Keratinocyte (primary cell): Measurements from ENCODE around the gene SNX20.

Experiments
- EZH2 ChIP-seq: IDR thresholded peaks from one replicate; pipeline ENCODE4 v1.6.1; 2012; ENCODE audit warnings: inconsistent platforms, mild to moderate bottlenecking, low read length, moderate library complexity
- TF ChIP-seq, protein P1 (sequence below), 3 experiments: IDR thresholded peaks in 1 of 3; conservative IDR thresholded peaks in 1 of 3; optimal IDR thresholded peaks in 1 of 3; 2 replicates in 2 of 3; 3 replicates in 1 of 3; pipeline versions ENCODE3 to v1.5.1; 2011; ENCODE audit warnings: low read length in 3 of 3, mild to moderate bottlenecking in 3 of 3, moderate library complexity in 2 of 3, control low read depth in 1 of 3, inconsistent platforms in 1 of 3; ENCODE audit not compliant: insufficient read depth in 2 of 3; ENCODE audit errors: extremely low read depth in 1 of 3

DNA sequence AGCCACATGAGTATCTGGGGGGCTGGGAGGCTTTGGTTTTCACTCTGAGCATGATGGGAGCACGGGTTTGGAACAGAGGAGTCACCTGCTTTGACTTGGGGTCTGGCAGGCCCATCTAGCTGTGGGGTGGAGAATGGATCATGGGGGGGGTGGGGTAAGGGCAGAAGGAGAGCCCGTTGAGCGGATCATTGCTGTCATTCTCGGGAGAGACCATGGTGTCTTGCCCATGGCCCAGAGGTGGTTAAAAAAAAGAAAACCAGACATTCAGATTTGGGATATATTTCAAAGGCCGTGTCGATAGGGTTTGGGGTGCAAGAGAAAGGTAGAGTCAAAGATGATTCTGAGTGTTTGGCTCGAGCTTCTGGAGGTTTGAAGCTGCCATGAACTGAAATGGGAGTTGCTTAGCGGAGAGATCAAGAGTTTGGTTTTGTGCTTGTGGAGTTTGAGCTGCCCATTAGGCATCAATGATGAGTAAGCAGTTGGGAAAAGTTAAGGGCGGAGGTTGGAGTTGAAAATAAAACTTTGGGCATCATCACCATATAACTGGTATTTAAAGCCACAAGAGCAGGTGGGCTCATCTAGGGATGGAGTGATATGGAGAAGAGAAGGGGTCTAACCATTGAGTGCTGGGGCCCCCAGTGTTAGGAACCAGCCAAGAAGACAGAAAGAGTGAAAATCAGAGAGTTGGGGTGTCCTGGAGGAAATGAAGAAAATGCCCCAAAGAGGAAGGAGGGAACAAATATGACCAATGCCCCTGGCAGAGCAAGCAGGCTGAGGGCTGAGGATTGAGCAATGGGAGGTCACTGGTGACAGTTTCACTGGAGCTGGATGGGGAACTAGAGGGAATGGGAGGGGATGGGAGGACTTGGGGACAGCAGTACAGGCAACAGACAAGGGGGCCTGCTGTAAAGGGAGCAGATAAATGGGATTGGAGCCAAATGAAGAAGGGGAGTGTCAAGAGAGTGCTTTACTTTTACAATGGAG, 14.2 kb upstream of the SNX20 start:
- TF ChIP-seq, protein P1, sequence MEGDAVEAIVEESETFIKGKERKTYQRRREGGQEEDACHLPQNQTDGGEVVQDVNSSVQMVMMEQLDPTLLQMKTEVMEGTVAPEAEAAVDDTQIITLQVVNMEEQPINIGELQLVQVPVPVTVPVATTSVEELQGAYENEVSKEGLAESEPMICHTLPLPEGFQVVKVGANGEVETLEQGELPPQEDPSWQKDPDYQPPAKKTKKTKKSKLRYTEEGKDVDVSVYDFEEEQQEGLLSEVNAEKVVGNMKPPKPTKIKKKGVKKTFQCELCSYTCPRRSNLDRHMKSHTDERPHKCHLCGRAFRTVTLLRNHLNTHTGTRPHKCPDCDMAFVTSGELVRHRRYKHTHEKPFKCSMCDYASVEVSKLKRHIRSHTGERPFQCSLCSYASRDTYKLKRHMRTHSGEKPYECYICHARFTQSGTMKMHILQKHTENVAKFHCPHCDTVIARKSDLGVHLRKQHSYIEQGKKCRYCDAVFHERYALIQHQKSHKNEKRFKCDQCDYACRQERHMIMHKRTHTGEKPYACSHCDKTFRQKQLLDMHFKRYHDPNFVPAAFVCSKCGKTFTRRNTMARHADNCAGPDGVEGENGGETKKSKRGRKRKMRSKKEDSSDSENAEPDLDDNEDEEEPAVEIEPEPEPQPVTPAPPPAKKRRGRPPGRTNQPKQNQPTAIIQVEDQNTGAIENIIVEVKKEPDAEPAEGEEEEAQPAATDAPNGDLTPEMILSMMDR (optimal IDR thresholded peaks at IDR 0.05 in 1 of 3, IDR thresholded peaks at IDR 0.05 in 1 of 3, conservative IDR thresholded peaks at IDR 0.05 in 1 of 3; ENCODE audit: extremely low read depth in 1 of 3, insufficient read depth in 2 of 3, low read length in 3 of 3) = no peak
- no peak for TF ChIP-seq EZH2
